Testis (tissue), 3 donors: ENCODE data around the gene CCDC127. TPM values are rescaled to one million over a fixed set of nuclear protein-coding genes. Genes with fewer than 3 reads are reported as not detected.
"Not testable (repeated sequence)": the region's sequence is repeated elsewhere in the genome, so short reads cannot be mapped to it uniquely, and the experiment has no call there.

ENCODE experiments used
- DNase-seq: peaks from one replicate; pipeline ENCODE4 v3.0.0-alpha.2; 2019
- H3K27ac ChIP-seq, 2 donors: fragments of 200-600 bp; sonication (generic); one replicate each; pipeline ENCODE4 v1.5.1; 2019
- H3K27me3 ChIP-seq: fragments of 200-600 bp; sonication (generic); one replicate; pipeline ENCODE4 v1.5.1; 2019
- H3K36me3 ChIP-seq: fragments of 200-600 bp; sonication (generic); one replicate; pipeline ENCODE4 v1.5.1; 2017; ENCODE audit warnings: low read depth; ENCODE audit errors: missing control alignments
- H3K4me1 ChIP-seq: fragments of 200-600 bp; sonication (generic); one replicate; pipeline ENCODE4 v1.5.1; 2019
- H3K4me3 ChIP-seq, 2 donors: fragments of 200-600 bp; sonication (generic); one replicate each; pipeline ENCODE4 v1.5.1; 2017 to 2019
- H3K9me3 ChIP-seq: fragments of 200-600 bp; sonication (generic); one replicate; pipeline ENCODE4 v1.5.1; 2017
- POLR2A ChIP-seq: fragments of 450-650 bp; IDR thresholded peaks from one replicate; pipeline ENCODE4 v1.6.1; 2017; ENCODE audit warnings: antibody characterized with exemption, mild to moderate bottlenecking, moderate library complexity
- WGBS, 2 donors: methylation state at CpG; one replicate each; pipeline ENCODE4 v1.1.5; 2018; 5-methylcytosine and 5-hydroxymethylcytosine counted together
- intact Hi-C: fragments of 100-400 bp; cut with DNase I; formaldehyde crosslinking; loops from one replicate; pipeline ENCODE4 v1.15.1; 2023; ENCODE audit warnings: low total_unique reads
- polyA plus RNA-seq: library from polyadenylated mRNA; stranded (reverse); fragments of 350-450 nt; fragmentation: Illumina TruSeq; extraction: RNeasy Lipid Tissue Mini Kit (QIAGEN cat#74804); gene quantifications from one replicate; pipeline ENCODE4 v1.2.3, GENCODE V29; 2014; ENCODE audit warnings: low read depth, low replicate concordance; ENCODE audit not compliant: insufficient read depth
- total RNA-seq, 2 donors: library from RNA; depleted of rRNA; stranded (reverse); fragments of >200 nt; gene quantifications; one replicate each; pipeline ENCODE4 v1.2.3, GENCODE V29; 2016
- TF ChIP-seq, protein P1 (sequence below), 3 experiments: fragments of 450-650 bp in 2 of 3; fragments of 200-600 bp in 1 of 3; sonication (generic) in 1 of 3; IDR thresholded peaks; one replicate each; pipeline ENCODE4 v1.5.1; 2016 to 2019; ENCODE audit warnings: antibody characterized with exemption in 3 of 3, mild to moderate bottlenecking in 2 of 3, moderate library complexity in 1 of 3

The CCDC127 gene
- total and polyA plus RNA-seq, 3 donors from 2014 or later: 6.6 to 6.9 (median 6.7) TPM

DNA sequence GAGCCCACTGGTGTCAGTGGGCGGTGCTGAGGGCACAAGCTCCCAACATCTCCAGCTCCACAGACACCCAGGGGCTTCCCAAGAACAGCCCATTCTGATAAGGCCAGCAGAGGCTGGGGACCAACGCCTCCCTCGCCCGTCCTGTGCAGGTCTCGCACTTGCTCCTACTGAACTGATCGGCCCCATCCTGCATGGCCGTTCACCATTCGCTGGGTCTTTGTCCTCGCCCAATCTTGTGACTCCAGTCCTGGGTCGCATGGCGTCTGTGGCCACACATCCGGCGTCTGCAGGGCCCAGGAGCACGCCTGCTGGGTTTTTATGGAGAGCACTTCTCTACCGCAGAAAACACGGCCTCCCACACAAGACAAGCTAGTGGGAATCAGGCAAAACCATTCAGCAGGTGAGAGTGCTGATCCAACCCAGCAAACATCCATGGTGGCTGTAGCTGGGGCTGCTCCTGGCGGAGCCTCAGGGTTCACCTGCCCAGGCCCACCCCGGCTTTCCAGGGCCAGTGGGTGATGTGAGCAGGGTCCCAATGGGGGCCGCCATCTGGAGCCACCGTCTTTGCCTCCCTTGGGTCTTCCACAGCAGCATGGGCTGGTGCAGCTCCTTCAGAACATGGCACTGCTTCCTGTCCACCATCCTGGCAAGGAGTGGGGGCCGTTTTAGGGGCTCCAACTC, 19.3 kb downstream of the CCDC127 start:
- Histone ChIP-seq H3K4me1 (no peaks in the 10 kb centered on the region), H3K4me3 (no peak overlapping the region), H3K27me3 (no peaks in the 10 kb centered on the region), H3K27ac (no peak overlapping the region), H3K36me3 (no peaks in the 10 kb centered on the region), H3K9me3 (no peaks in the 10 kb centered on the region)
- no peak for DNase-seq
- TF ChIP-seq POLR2A: no peak
- TF ChIP-seq, protein P1, sequence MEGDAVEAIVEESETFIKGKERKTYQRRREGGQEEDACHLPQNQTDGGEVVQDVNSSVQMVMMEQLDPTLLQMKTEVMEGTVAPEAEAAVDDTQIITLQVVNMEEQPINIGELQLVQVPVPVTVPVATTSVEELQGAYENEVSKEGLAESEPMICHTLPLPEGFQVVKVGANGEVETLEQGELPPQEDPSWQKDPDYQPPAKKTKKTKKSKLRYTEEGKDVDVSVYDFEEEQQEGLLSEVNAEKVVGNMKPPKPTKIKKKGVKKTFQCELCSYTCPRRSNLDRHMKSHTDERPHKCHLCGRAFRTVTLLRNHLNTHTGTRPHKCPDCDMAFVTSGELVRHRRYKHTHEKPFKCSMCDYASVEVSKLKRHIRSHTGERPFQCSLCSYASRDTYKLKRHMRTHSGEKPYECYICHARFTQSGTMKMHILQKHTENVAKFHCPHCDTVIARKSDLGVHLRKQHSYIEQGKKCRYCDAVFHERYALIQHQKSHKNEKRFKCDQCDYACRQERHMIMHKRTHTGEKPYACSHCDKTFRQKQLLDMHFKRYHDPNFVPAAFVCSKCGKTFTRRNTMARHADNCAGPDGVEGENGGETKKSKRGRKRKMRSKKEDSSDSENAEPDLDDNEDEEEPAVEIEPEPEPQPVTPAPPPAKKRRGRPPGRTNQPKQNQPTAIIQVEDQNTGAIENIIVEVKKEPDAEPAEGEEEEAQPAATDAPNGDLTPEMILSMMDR (IDR thresholded peaks at IDR 0.05): no peak
- intact Hi-C loops: no loop called here
- WGBS, 2 donors: 92 to 96% methylated on average over 12 to 21 of the region's 21 CpGs

DNA sequence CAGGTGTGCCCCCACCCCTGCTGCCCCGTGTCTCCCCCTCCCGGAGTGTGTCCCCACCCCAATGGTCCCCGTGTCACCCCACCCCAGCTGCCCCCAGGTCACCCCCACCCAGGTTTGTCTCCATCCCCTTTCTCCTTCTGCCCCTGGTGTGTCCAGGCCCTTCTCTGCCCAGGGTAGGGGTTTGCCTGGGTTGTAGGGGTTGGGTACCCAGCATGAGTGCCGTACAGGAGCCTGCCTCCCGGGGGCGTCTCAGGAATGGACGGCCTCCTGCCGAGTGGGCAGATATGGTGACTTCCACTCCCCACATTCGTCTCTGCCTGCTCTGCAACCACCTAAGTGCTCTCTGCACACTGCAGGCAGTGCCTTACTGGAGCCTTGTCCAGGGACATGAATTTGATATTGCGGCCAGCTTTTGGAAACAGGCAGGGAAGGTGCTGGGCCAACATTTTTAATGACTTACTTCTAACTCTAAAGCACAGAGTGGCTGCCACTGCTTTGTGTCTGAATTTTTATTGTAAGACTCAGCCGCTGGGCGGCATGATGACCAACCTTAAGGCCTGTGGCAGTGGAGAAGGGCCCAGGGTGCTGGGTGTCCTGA, 20.0 kb downstream of the CCDC127 start:
- Histone ChIP-seq H3K9me3 (no peaks in the 10 kb centered on the region), H3K36me3 (no peaks in the 10 kb centered on the region), H3K4me1 (no peaks in the 10 kb centered on the region), H3K4me3 (no peak overlapping the region), H3K27me3 (no peaks in the 10 kb centered on the region), H3K27ac (no peak overlapping the region)
- 80 to 86% methylated on average over 11 to 12 of the region's 12 CpGs for WGBS, 2 donors
- intact Hi-C loops: no loop called here
- no peak for DNase-seq
- TF ChIP-seq POLR2A: no peak
- TF ChIP-seq, protein P1 (IDR thresholded peaks at IDR 0.05): no peak

DNA sequence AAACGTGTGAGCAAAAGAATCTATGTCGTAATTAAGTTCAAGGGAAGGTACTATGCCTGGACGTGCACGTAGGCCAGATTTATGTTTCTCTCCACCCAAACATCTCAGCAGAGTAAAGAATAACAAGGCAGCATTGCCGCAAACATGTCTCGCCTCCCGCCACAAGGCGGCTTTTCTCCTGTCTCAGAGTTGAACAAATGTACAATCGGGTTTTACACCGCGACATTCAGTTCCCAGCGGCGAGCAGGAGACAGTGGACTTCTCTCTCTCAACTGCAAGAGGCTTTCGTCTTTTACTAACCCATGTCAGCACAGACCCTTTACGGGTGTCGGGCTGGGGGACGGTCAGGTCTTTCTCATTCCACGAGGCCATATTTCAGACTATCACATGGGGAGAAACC, 20.9 kb downstream of the CCDC127 start:
- H3K9me3 ChIP-seq, H3K27ac ChIP-seq, H3K4me3 ChIP-seq, H3K27me3 ChIP-seq, DNase-seq, H3K4me1 ChIP-seq, H3K36me3 ChIP-seq, intact Hi-C loops: not testable (repeated sequence)
- WGBS, 2 donors: 31 to 39% methylated on average over 15 to 18 of the region's 18 CpGs

- WGBS, 2 donors: 91 to 92% methylated on average over 2 to 9 of the region's 10 CpGs
Measured at GRCh38 chr5:196350-196749, 21.6 kb downstream of the CCDC127 start.

DNA sequence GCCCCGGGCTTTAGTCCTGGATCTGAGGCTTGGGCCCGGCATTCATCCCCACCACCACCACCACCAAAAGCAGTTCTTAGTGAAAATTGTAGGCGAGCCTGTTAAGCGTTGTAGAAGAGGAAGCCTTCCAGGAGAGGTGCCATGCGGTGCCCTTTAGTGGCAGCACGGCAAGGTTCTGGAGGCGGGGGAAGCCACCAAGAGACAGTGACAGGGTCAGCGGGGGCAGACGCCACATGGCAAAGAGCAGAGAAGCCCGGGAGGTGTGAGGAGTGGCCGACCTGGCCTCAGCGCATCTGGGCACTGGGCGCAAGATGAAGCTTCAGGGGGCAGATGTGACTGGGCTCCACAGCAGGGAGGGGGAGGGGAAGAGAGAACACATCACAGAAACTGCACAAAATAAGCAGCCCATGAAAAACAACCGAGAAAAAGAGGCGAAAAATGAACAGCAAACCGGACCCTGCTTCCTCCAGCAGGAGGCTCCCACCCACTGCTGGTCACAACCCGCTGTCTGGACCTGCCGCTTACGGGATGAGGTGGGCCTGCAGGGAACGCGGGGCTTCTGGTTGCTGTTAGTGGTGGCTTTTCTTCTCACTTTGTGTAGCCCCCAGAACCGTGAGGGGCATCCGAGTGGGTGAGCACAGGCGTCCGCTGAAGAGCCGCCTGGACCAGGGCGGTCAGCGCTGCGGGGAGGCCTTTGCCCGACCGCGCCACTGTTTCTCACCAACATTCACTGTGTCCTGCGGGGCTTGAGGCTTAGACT, 22.4 kb downstream of the CCDC127 start:
- Histone ChIP-seq H3K4me1 (no peaks in the 10 kb centered on the region), H3K9me3 (no peaks in the 10 kb centered on the region), H3K4me3 (no peak overlapping the region), H3K27ac (no peak overlapping the region), H3K36me3 (no peaks in the 10 kb centered on the region), H3K27me3 (no peaks in the 10 kb centered on the region)
- intact Hi-C loops: no loop called here
- no peak for DNase-seq
- TF ChIP-seq, protein P1 (IDR thresholded peaks at IDR 0.05): no peak
- no peak for TF ChIP-seq POLR2A
- 81 to 85% methylated on average over 33 of the region's 33 CpGs for WGBS, 2 donors

More at GRCh38 chr5:196350-196749, 21.6 kb downstream of the CCDC127 start:
- no peaks in the 10 kb centered on the region for H3K4me1 ChIP-seq
- no peak overlapping the region for H3K4me3 ChIP-seq
- DNase-seq: no peak
- no peaks in the 10 kb centered on the region for H3K36me3 ChIP-seq
- H3K9me3 ChIP-seq: no peaks in the 10 kb centered on the region
- intact Hi-C loops: no loop called here
- H3K27ac ChIP-seq: no peak overlapping the region
- H3K27me3 ChIP-seq: no peaks in the 10 kb centered on the region
- TF ChIP-seq, protein P1 (IDR thresholded peaks at IDR 0.05): no peak
- TF ChIP-seq POLR2A: no peak
